ENCODE measurements around the gene RAET1L. TPM values are rescaled to one million over a fixed set of nuclear protein-coding genes. Genes with fewer than 3 reads are reported as not detected.

The RAET1L gene
- total and polyA plus RNA-seq, 2 donors (not counting 1 experiment from before 2014, with no cell fraction given) = not detected

GRCh38 chr6:150037526-150038201 is 12.3 kb upstream of the RAET1L start:
- peaks cover 0 to 65% (median 41%) of the 10 kb centered on the region in 4 experiments for H3K27me3 ChIP-seq (replicated peaks in 1 of 4; ENCODE audit: control extremely low read depth in 1 of 4, control insufficient read depth in 3 of 4, insufficient read depth in 4 of 4, low read length in 3 of 4)
- Mint-ChIP-seq H3K4me3 (peak overlapping the region; percentile 78), H3K27me3 (peaks cover 85% of the 10 kb centered on the region), H3K4me1 (peaks cover 12% of the 10 kb centered on the region), H3K27ac (peak overlapping the region; percentile 1), H3K9me3 (ENCODE audit: insufficient read depth) (no peaks in the 10 kb centered on the region)
- peak overlapping the region in 3 of 5 experiments; percentile 14 to 40 (median 35) for H3K4me3 ChIP-seq (ENCODE audit: control extremely low read depth in 1 of 5, extremely low read depth in 1 of 5, insufficient read depth in 1 of 5, low read depth in 2 of 5, low read length in 4 of 5)
- no peak for ATAC-seq (ENCODE audit: low read depth)
- peaks cover 18% of the 10 kb centered on the region in 2 donors for H3K4me1 ChIP-seq (ENCODE audit: control insufficient read depth in 2 of 2, insufficient read depth in 2 of 2, low read length in 2 of 2)
- no peaks in the 10 kb centered on the region for H3K36me3 ChIP-seq (replicated peaks in 1 of 2; ENCODE audit: control extremely low read depth in 1 of 2, control insufficient read depth in 1 of 2, extremely low read depth in 1 of 2, insufficient read depth in 2 of 2, low read length in 1 of 2)
- CTCF ChIA-PET = no interaction called here
- peak overlapping the region; percentile 71 for H3K4me2 ChIP-seq (replicated peaks; ENCODE audit: low read depth, low read length, poor library complexity, severe bottlenecking)
- intact Hi-C loops (cut with micrococcal nuclease) = no loop called here
- POLR2A ChIA-PET = no interaction called here
- peak overlapping the region; percentile 25 for H2AFZ ChIP-seq (ENCODE audit: insufficient read depth, low read depth, low read length, poor library complexity, severe bottlenecking)
- no peaks in the 10 kb centered on the region for H4K20me1 ChIP-seq (ENCODE audit: control insufficient read depth, insufficient read depth, low read length, poor library complexity, severe bottlenecking)
- DNase-seq = peak; percentile 30
- TF ChIP-seq CTCF (IDR thresholded peaks at IDR 0.05) (no peak), EZH2 (IDR thresholded peaks at IDR 0.05; ENCODE audit: borderline replicate concordance, insufficient read depth, low read depth, low read length, poor library complexity, severe bottlenecking) (no peak)
- H3K9me3 ChIP-seq (ENCODE audit: control extremely low read depth in 1 of 3, control insufficient read depth in 2 of 3, insufficient read depth in 1 of 3, low read length in 2 of 3) = peaks cover 0 to 14% (median 0%) of the 10 kb centered on the region in 3 donors
- peak overlapping the region; percentile 50 for H3K9ac ChIP-seq (ENCODE audit: low read length)
- no peaks in the 10 kb centered on the region for H3K79me2 ChIP-seq (ENCODE audit: control insufficient read depth, insufficient read depth, low read length)
- no peak overlapping the region for H3K27ac ChIP-seq (ENCODE audit: low read length in 2 of 2)
- 9% methylated on average over 55 of the region's 55 CpGs for WGBS (ENCODE audit: insufficient coverage)

DNA sequence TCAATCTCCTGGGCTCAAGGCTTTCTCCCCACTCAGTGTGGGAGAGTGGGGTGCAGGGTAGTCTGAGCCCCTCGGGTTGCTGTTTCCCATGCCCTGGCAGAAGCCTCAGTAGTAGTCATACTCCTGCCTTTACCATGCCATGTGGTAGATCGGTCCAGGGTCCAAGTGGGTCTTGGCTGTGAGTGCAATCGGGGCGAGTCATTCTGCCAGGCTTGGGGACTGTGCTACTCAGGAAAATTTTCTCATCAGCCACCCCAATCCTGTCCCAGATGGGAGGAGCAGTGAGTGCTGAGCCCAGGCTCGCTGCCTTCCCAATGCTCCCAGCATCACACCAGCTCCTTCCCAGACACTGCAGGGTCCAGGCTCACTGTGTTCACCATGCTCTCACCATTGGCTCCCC is 10.7 kb upstream of the RAET1L start:
- H3K4me3 Mint-ChIP-seq = no peak overlapping the region

More for the DNA sequence above, 10.7 kb upstream of the RAET1L start:
- WGBS (ENCODE audit: insufficient coverage) = 90% methylated on average over 5 of the region's 5 CpGs
- peaks cover 18% of the 10 kb centered on the region in 2 donors for H3K4me1 ChIP-seq (ENCODE audit: control insufficient read depth in 2 of 2, insufficient read depth in 2 of 2, low read length in 2 of 2)
- no peak overlapping the region for H3K27ac ChIP-seq (ENCODE audit: low read length in 2 of 2)
- H3K27ac Mint-ChIP-seq = no peak overlapping the region
- CTCF ChIA-PET = no interaction called here
- H3K27me3 Mint-ChIP-seq = peaks cover 70% of the 10 kb centered on the region
- peaks cover 12% of the 10 kb centered on the region for H3K4me1 Mint-ChIP-seq
- H3K79me2 ChIP-seq (ENCODE audit: control insufficient read depth, insufficient read depth, low read length) = no peaks in the 10 kb centered on the region
- no peaks in the 10 kb centered on the region for H4K20me1 ChIP-seq (ENCODE audit: control insufficient read depth, insufficient read depth, low read length, poor library complexity, severe bottlenecking)
- no peak overlapping the region for H3K4me3 ChIP-seq (ENCODE audit: control extremely low read depth in 1 of 5, extremely low read depth in 1 of 5, insufficient read depth in 1 of 5, low read depth in 2 of 5, low read length in 4 of 5)
- intact Hi-C loops (cut with micrococcal nuclease) = no loop called here
- H3K27me3 ChIP-seq (replicated peaks in 1 of 4; ENCODE audit: control extremely low read depth in 1 of 4, control insufficient read depth in 3 of 4, insufficient read depth in 4 of 4, low read length in 3 of 4) = peaks cover 0 to 58% (median 41%) of the 10 kb centered on the region in 4 experiments
- POLR2A ChIA-PET = no interaction called here
- no peak overlapping the region for H3K9ac ChIP-seq (ENCODE audit: low read length)
- no peak for ATAC-seq (ENCODE audit: low read depth)
- TF ChIP-seq EZH2 (IDR thresholded peaks at IDR 0.05; ENCODE audit: borderline replicate concordance, insufficient read depth, low read depth, low read length, poor library complexity, severe bottlenecking) = no peak
- TF ChIP-seq CTCF (IDR thresholded peaks at IDR 0.05) = no peak
- no peaks in the 10 kb centered on the region for H3K9me3 Mint-ChIP-seq (ENCODE audit: insufficient read depth)
- no peak for DNase-seq
- no peak overlapping the region for H3K4me2 ChIP-seq (replicated peaks; ENCODE audit: low read depth, low read length, poor library complexity, severe bottlenecking)
- H3K9me3 ChIP-seq (ENCODE audit: control extremely low read depth in 1 of 3, control insufficient read depth in 2 of 3, insufficient read depth in 1 of 3, low read length in 2 of 3) = peaks cover 0 to 14% (median 0%) of the 10 kb centered on the region in 3 donors
- no peak overlapping the region for H2AFZ ChIP-seq (ENCODE audit: insufficient read depth, low read depth, low read length, poor library complexity, severe bottlenecking)
- H3K36me3 ChIP-seq (replicated peaks in 1 of 2; ENCODE audit: control extremely low read depth in 1 of 2, control insufficient read depth in 1 of 2, extremely low read depth in 1 of 2, insufficient read depth in 2 of 2, low read length in 1 of 2) = no peaks in the 10 kb centered on the region

All from B cell (primary cell).